Ishikawa (cell line): ENCODE data around the gene ZNF622.

Source experiments
- CEBPB ChIP-seq: IDR thresholded peaks from 2 replicates; pipeline ENCODE4 v1.6.1; 2012
- CREB1 ChIP-seq: IDR thresholded peaks from 2 replicates; pipeline ENCODE4 v1.6.1; 2012; ENCODE audit warnings: low read depth
- EGR1 ChIP-seq: IDR thresholded peaks from 2 replicates; pipeline ENCODE4 v1.6.1; 2012
- EP300 ChIP-seq: IDR thresholded peaks from 2 replicates; pipeline ENCODE4 v1.6.1; 2012; ENCODE audit warnings: borderline replicate concordance
- FOXM1 ChIP-seq: IDR thresholded peaks from 2 replicates; pipeline ENCODE4 v1.6.1; 2012; ENCODE audit warnings: low read depth, borderline replicate concordance
- NFIC ChIP-seq: IDR thresholded peaks from 2 replicates; pipeline ENCODE4 v1.6.1; 2012
- RAD21 ChIP-seq: IDR thresholded peaks from 2 replicates; pipeline ENCODE4 v1.6.1; 2012; ENCODE audit warnings: low read depth
- TAF1 ChIP-seq: IDR thresholded peaks from 2 replicates; pipeline ENCODE4 v1.6.1; 2012; ENCODE audit warnings: low read depth, mild to moderate bottlenecking
- TCF12 ChIP-seq: IDR thresholded peaks from 2 replicates; pipeline ENCODE4 v1.6.1; 2012; ENCODE audit warnings: low read depth
- TEAD4 ChIP-seq: IDR thresholded peaks from 2 replicates; pipeline ENCODE4 v1.6.1; 2012
- YY1 ChIP-seq: IDR thresholded peaks from 2 replicates; pipeline ENCODE4 v1.6.1; 2012; ENCODE audit warnings: low read depth
- ZBTB7A ChIP-seq: IDR thresholded peaks from 2 replicates; pipeline ENCODE4 v1.6.1; 2012; ENCODE audit warnings: low read depth
- TF ChIP-seq, protein P1 (sequence below): IDR thresholded peaks from 2 replicates; pipeline ENCODE4 v1.6.1; 2012
- TF ChIP-seq, protein P2 (sequence below): IDR thresholded peaks from 2 replicates; pipeline ENCODE4 v1.6.1; 2012
- TF ChIP-seq, protein P3 (sequence below): IDR thresholded peaks from 2 replicates; pipeline ENCODE4 v1.6.1; 2012; ENCODE audit warnings: low read depth, mild to moderate bottlenecking

The ZNF622 gene

DNA sequence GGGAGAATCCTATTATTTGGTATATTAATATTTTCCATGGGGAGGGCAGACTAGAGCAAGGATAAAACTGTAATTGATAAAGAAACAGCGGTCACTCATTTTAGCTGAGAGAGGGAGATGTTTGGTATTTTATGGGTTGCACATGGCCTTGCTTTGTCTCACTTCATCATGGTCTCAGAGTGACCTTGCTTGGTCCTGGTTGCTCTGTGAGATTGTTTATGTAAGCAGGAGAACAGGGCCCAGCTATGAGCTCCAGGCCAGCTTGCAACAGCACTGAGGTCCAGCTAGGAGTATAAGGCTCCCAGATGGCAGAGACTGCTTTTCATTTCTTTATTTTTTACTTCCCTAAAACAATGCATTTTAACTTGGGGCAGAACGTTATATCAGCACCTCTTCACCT, 50.7 kb downstream of the ZNF622 start:
- TF ChIP-seq RAD21 (no peak), TEAD4 (no peak), CREB1 (no peak), EGR1 (no peak), TAF1 (no peak), YY1 (no peak), CEBPB (no peak), NFIC (no peak)
- TF ChIP-seq, protein P1, sequence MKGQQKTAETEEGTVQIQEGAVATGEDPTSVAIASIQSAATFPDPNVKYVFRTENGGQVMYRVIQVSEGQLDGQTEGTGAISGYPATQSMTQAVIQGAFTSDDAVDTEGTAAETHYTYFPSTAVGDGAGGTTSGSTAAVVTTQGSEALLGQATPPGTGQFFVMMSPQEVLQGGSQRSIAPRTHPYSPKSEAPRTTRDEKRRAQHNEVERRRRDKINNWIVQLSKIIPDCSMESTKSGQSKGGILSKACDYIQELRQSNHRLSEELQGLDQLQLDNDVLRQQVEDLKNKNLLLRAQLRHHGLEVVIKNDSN = no peak
- TF ChIP-seq, protein P2, sequence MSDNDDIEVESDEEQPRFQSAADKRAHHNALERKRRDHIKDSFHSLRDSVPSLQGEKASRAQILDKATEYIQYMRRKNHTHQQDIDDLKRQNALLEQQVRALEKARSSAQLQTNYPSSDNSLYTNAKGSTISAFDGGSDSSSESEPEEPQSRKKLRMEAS = no peak

DNA sequence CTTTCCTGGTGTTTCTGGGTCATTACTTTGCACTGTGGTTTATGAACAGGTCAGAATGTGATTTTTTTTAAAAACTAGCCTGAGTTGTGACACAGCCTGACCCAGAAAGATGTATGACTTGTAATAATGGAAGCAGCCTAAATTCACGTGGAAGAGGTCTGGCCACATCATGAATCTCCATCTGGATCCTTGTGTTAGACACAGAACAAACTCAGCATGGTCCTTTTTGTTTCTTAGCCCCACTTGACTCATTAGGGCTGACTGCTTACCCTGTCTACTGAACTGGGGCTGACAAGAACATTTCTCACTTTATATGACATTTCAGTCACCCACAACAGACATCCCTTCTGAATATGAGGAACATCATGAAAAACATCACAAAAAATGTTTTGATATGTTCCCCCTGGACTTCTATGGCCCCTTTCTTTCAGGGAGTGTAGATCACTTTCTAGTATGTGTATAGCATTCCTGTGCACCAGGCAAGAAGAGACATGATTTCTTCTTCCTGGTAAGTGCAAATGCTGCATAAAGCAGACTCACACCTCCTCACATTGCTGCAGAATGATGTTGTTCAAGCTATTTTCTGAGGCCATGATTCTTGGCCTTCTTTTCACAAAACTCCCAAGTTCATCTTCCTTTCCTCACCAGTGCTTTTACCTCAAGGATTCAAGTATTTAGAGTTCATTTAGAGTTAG, 52.3 kb downstream of the ZNF622 start:
- TF ChIP-seq YY1 (no peak), CREB1 (no peak), RAD21 (no peak), TEAD4 (no peak), ZBTB7A (no peak), EGR1 (no peak), TCF12 (no peak), CEBPB (no peak), FOXM1 (no peak), NFIC (no peak)
- TF ChIP-seq, protein P3, sequence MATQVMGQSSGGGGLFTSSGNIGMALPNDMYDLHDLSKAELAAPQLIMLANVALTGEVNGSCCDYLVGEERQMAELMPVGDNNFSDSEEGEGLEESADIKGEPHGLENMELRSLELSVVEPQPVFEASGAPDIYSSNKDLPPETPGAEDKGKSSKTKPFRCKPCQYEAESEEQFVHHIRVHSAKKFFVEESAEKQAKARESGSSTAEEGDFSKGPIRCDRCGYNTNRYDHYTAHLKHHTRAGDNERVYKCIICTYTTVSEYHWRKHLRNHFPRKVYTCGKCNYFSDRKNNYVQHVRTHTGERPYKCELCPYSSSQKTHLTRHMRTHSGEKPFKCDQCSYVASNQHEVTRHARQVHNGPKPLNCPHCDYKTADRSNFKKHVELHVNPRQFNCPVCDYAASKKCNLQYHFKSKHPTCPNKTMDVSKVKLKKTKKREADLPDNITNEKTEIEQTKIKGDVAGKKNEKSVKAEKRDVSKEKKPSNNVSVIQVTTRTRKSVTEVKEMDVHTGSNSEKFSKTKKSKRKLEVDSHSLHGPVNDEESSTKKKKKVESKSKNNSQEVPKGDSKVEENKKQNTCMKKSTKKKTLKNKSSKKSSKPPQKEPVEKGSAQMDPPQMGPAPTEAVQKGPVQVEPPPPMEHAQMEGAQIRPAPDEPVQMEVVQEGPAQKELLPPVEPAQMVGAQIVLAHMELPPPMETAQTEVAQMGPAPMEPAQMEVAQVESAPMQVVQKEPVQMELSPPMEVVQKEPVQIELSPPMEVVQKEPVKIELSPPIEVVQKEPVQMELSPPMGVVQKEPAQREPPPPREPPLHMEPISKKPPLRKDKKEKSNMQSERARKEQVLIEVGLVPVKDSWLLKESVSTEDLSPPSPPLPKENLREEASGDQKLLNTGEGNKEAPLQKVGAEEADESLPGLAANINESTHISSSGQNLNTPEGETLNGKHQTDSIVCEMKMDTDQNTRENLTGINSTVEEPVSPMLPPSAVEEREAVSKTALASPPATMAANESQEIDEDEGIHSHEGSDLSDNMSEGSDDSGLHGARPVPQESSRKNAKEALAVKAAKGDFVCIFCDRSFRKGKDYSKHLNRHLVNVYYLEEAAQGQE = no peak
- TF ChIP-seq, protein P1 = no peak
- TF ChIP-seq, protein P2 = no peak

DNA sequence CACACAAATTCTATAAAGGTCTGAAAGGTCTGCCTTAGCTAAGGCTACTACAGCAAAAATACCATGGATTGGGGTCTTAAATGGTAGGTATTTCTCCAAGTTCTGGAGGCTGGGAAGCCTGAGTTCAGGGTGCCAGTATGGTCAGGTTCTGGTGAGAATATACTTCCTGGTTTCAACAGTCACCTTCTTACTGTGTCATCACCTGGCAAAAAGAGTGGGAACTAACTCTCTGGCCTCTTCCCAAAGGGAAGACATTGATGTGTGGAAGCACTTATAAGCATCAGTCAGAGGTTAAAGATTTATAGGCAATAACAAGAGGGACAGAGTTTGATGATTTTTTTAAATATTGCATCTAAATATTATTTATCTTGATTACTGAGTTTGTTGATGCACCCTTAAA, 53.0 kb downstream of the ZNF622 start:
- TF ChIP-seq, protein P1 = no peak
- TF ChIP-seq NFIC = no peak
- no peak for TF ChIP-seq YY1

DNA sequence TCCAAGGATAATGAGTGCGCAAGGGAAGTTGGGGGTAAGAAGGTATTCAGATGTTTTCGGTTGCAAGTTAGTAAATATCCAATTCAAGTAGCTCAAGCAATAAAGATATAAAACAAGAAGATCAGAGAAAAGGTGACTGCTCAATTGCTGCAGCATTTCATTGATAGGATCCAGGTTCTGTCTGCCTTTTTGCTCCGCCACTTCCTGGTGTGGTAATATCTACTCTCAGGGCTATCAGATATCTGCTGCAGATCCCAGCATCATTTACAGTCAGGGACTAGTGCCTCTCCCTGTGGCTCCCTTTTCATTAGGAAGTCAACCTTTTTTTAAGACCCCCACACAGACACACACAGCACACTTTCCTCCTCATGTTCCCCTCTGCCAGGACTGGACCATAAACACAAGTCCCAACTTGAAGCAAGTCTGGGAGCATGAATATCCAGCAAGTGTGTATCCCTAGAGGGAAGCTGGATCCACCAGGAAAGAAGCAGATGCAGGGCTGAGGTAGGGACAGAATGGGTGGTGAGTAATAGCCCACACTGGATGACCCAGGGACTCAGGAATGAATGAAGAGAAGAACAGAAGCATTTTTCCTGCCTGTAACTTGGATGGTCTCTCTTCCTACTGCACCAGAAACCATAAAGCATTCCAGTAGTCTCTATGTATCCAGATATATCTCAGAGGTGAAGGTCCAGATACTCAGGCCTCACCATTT, 53.7 kb downstream of the ZNF622 start:
- no peak for TF ChIP-seq CREB1
- TF ChIP-seq TEAD4 = no peak
- TF ChIP-seq FOXM1 = no peak
- no peak for TF ChIP-seq EP300
- no peak for TF ChIP-seq YY1
- no peak for TF ChIP-seq ZBTB7A
- no peak for TF ChIP-seq TCF12
- TF ChIP-seq, protein P3 = no peak
- TF ChIP-seq, protein P2 = no peak
- no peak for TF ChIP-seq NFIC
- TF ChIP-seq TAF1 = no peak
- TF ChIP-seq, protein P1 = no peak

DNA sequence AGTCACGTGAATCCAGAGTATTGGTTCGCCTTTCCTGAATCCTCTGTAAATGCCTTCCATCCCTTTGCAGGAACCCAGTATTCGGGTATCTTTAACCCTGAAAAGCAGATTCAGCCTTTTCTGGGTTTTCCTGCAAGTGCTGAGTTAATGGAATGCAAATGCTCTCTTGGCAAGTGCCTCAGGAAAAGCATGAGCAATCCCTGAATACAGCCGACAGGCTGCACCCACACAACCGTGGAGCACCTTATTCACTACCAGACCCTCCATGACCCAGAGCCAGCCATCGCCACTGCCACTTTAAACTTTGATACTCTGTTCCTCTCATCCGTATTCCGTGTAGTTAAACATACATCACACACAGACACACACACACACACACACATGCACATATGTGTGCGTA, 54.4 kb downstream of the ZNF622 start:
- no peak for TF ChIP-seq TEAD4
- no peak for TF ChIP-seq NFIC
- TF ChIP-seq EP300 = no peak
- no peak for TF ChIP-seq RAD21
- TF ChIP-seq TAF1 = no peak
- no peak for TF ChIP-seq EGR1
- TF ChIP-seq CEBPB = no peak
- TF ChIP-seq, protein P1 = no peak
- no peak for TF ChIP-seq ZBTB7A
